ENCODE data around the gene SNX24. TPM values are rescaled to one million over a fixed set of nuclear protein-coding genes. Genes with fewer than 3 reads are reported as not detected.
"Not testable (repeated sequence)": the region's sequence is repeated elsewhere in the genome, so short reads cannot be mapped to it uniquely, and the experiment has no call there.

The SNX24 gene
- total RNA-seq, 4 donors from 2014 or later, result 13.3 to 21.5 (median 17.9) TPM

DNA sequence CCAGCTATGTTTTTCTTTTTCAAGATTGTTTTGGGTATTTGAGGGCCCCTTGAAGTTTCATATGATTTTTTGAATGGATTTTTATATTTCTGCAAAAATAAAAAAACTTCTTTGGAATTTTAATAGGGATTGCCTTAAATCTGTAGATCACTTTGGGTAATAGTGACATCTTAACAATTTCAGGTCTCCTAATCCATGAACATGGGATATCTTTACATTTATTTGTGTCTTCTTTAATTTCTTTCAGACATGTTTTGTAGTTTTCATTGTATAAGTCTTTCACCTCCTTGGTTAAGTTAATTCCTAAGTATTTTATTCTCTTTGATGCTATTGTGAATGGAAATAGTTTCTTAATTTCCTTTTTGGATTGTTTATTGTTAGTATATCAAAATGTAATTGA lies 112.0 kb downstream of the SNX24 start:
- ATAC-seq (ENCODE audit: low FRiP score), result no peak
- no peak for DNase-seq (ENCODE audit: low spot score)
- TF ChIP-seq, protein P1, sequence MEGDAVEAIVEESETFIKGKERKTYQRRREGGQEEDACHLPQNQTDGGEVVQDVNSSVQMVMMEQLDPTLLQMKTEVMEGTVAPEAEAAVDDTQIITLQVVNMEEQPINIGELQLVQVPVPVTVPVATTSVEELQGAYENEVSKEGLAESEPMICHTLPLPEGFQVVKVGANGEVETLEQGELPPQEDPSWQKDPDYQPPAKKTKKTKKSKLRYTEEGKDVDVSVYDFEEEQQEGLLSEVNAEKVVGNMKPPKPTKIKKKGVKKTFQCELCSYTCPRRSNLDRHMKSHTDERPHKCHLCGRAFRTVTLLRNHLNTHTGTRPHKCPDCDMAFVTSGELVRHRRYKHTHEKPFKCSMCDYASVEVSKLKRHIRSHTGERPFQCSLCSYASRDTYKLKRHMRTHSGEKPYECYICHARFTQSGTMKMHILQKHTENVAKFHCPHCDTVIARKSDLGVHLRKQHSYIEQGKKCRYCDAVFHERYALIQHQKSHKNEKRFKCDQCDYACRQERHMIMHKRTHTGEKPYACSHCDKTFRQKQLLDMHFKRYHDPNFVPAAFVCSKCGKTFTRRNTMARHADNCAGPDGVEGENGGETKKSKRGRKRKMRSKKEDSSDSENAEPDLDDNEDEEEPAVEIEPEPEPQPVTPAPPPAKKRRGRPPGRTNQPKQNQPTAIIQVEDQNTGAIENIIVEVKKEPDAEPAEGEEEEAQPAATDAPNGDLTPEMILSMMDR (IDR thresholded peaks at IDR 0.05), result no peak

DNA sequence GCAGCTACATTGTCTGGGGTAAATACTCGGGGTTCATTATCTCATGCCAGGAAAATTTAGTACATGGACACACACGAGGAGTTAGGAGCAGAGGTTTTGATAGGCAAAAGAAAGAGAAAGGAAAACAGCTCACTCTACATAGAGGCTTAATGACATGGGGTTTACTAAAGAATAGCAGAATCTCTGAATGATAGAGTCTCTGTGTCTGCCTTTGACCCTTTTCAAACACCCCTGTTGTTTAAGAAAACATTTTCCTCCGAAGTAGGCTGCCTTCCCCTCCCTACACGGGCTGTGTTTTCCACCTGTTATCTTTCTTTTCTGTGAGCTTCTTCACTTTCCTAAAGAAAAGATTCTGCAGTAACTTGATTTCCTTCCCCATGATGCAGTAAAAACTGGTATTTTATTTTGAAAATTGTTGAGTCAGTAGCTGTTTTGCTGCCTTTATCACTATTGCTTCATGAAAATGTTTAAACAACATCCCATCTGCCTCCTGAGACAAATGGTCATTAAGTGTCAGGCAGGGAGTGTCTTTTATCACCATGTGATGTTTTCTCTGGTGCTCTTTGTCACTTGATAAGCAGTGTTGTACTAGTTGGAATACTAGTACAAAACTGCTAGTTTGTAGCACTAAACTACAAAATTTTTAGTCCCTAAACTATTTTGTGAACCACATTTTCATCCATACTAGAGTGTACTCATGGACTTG lies 114.5 kb downstream of the SNX24 start:
- DNase-seq (ENCODE audit: low spot score) (no peak), ATAC-seq (ENCODE audit: low FRiP score) (no peak)
- TF ChIP-seq, protein P1 (IDR thresholded peaks at IDR 0.05), result no peak

- TF ChIP-seq, protein P1 (IDR thresholded peaks at IDR 0.05), result no peak
- ATAC-seq (ENCODE audit: low FRiP score), result no peak
- DNase-seq (ENCODE audit: low spot score), result no peak
These were observed 117.9 kb downstream of the SNX24 start for GRCh38 chr5:122963305-122963704.

DNA sequence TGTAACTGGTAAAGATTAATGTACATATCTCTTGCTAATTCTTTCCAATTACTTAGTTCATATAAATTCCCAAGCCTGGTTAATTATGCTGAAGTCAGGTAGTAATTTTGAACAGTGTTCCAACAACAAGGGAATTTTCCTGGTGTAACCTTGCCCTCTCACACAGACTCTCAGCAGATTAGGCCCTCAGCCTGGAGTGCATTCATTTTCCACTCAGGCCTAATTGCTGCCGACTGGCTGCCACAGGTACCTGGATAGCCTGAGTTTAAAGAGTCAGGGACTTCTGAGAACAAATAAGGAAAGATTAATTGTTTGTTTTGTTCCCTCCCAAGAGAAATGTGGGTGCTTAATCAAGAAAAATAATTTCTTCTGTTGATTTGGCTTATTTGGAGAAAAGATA lies 119.7 kb downstream of the SNX24 start:
- DNase-seq (ENCODE audit: low spot score) (no peak), ATAC-seq (ENCODE audit: low FRiP score) (no peak)
- TF ChIP-seq, protein P1 (IDR thresholded peaks at IDR 0.05), result no peak

- ATAC-seq (ENCODE audit: low FRiP score) (no peak), DNase-seq (ENCODE audit: low spot score) (no peak)
- TF ChIP-seq, protein P1 (IDR thresholded peaks at IDR 0.05), result no peak
These were observed 121.7 kb downstream of the SNX24 start for GRCh38 chr5:122967085-122967484.

DNA sequence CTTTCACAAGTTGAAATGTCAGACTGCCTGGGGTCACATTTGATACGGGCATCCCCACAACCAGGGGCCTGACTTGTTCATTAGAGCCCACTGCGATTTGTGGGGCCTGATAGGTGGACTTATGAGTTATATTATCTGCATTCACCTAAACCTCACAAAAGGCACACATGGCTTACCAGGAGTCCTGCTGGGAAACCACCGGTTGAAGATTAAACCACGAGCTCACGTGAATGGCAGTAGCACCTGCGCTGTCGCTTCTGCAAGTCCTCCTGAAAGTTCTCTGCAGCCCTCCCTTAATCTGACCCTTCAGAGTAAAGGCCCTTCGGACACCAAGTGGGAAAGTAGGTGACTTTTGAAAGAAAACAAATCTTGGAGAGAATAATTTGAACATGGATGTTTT lies 122.2 kb downstream of the SNX24 start:
- ATAC-seq (ENCODE audit: low FRiP score) (no peak), DNase-seq (ENCODE audit: low spot score) (no peak)
- TF ChIP-seq, protein P1 (IDR thresholded peaks at IDR 0.05), result no peak

DNA sequence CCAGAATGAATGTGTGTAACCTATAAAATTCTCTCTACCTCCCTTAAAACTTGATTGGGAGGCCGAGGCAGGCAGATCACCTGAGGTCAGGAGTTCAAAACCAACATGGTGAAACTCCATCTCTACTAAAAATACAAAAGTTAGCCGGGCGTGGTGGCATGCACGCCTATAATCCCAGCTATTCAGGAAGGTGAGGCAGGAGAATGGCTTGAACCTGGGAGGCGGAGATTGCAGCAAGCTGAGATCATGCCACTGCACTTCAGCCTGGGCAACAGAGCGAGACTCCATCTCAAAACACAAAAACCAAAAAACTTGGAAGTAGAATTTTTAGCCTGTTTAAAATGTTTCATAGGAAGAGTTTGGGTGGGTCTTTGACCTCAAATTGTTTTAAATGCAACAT lies 122.6 kb downstream of the SNX24 start:
- not testable (repeated sequence) for ATAC-seq (ENCODE audit: low FRiP score)

More for the DNA sequence above, 122.6 kb downstream of the SNX24 start:
- not testable (repeated sequence) for DNase-seq (ENCODE audit: low spot score)

All from omental fat pad (tissue), 4 donors.